ENCODE measurements around the gene RBPMS2. TPM values are rescaled to one million over a fixed set of nuclear protein-coding genes. Genes with fewer than 3 reads are reported as not detected.

The RBPMS2 gene
- total and polyA plus RNA-seq, 5 donors = 380 to 503 (median 390) TPM

DNA sequence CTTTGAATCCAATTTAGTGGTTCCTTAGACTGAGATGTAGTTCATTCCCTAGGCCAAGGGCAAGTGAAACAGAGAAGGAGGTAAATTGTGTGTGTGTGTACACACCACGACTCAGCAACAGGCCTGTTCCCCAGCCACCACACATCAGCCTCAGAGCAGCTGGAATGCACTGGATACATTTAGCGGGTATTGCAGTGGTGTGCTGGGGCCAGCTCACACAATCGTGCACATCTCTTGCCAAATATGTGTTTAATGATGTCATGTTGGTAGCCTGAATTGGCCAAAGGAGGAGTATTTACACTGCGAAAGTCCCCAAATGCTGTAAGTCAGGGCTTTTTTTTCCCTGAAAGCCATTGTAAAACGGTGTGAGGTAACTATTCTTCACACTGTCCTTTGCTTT is 82.3 kb downstream of the RBPMS2 start:
- Histone ChIP-seq H3K27me3 (ENCODE audit: control insufficient read depth, insufficient read depth) (no peaks in the 10 kb centered on the region), H3K9me3 (ENCODE audit: control insufficient read depth, low read length) (no peaks in the 10 kb centered on the region), H3K27ac (ENCODE audit: low read length) (peak overlapping the region; percentile 54), H3K4me3 (ENCODE audit: low read length) (no peak overlapping the region), H3K4me1 (ENCODE audit: control insufficient read depth, insufficient read depth, low read length) (peaks cover 26% of the 10 kb centered on the region)
- ATAC-seq (peak; percentile 71 to 73), DNase-seq (peak; percentile 63 to 81 (median 75))
- intact Hi-C loops (cut with DNase I) = no loop called here
- 22% methylated on average over 5 of the region's 5 CpGs for WGBS

DNA sequence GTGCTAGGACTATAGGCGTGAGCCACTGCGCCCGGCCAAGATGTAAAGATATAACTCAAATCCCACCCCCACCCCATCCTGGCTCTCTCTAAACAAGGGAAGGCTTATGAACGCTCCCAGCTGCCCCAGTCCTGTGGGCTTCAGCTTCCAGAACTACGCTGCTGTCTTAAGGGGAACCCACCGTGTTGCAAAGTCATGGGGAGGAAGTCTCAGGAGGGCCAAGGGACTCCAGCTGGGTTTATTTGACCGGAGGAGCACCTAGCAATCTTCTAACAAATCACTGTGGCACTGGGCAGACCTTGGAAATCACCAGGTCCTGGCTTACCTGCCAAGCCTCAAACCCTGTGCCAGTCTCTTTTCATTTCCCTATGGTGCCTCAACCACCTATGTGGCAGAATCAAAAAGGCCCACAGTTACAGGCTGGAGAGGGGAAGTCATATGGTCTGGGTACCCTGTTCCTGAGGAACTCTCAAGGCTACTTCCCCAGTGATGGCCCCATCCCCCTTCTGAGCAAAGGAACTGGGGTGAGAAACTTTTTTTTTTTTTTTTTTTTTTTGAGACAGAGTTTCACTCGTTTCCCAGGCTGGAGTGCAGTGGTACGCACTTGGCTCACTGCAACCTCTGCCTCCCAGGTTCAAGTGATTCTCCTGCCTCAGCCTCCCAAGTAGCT is 83.4 kb downstream of the RBPMS2 start:
- no peaks in the 10 kb centered on the region for H3K9me3 ChIP-seq (ENCODE audit: control insufficient read depth, low read length)
- peaks cover 22% of the 10 kb centered on the region for H3K4me1 ChIP-seq (ENCODE audit: control insufficient read depth, insufficient read depth, low read length)
- ATAC-seq (peak in 1 of 2 donors; percentile 33), DNase-seq (no peak)
- H3K27me3 ChIP-seq (ENCODE audit: control insufficient read depth, insufficient read depth) = no peaks in the 10 kb centered on the region
- H3K4me3 ChIP-seq (ENCODE audit: low read length) = no peak overlapping the region
- H3K27ac ChIP-seq (ENCODE audit: low read length) = peak overlapping the region; percentile 43
- WGBS = 71% methylated on average over 9 of the region's 9 CpGs
- intact Hi-C loops (cut with DNase I) = no loop called here

DNA sequence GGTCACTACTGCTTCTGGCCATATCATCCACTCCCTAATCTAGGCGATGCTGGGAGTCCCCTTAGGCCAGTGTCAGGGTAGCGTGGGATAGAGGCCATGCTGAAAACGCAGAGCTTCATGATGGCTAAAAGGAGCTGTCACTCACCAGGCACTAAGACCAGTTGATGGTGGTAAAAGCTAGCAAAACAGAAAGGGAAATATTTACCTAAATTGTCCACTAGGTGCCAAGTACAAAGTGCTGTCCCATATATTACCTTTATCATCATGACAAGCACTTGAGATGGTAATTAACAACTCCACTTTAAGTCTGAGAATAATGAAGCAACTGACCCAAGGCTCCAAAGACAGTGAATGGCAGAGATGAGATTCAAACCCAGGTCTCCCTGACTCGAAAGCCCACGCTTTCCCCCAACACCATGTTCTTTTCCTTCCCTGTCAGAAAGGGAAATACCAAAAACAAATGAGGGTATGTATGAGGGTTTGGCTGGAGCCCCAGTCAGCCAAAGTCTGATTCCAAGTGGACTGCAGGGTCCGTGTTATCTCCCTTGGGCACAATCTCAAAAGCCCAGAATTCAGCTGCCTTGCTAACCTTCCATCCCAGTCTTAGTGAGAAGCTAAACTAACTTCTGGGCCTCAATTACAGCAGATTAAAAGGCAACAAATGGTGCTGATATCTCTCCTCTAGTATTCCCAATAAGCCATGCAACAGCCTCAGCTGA is 84.7 kb downstream of the RBPMS2 start:
- no peaks in the 10 kb centered on the region for H3K9me3 ChIP-seq (ENCODE audit: control insufficient read depth, low read length)
- ATAC-seq (peak in 1 of 2 donors; percentile 34), DNase-seq (peak in 1 of 3 donors; percentile 74)
- no peaks in the 10 kb centered on the region for H3K27me3 ChIP-seq (ENCODE audit: control insufficient read depth, insufficient read depth)
- intact Hi-C loops (cut with DNase I) = no loop called here
- 46% methylated on average over 6 of the region's 6 CpGs for whole genome bisulfite sequencing
- H3K27ac ChIP-seq (ENCODE audit: low read length) = peak overlapping the region; percentile 60
- H3K4me1 ChIP-seq (ENCODE audit: control insufficient read depth, insufficient read depth, low read length) = peaks cover 22% of the 10 kb centered on the region
- H3K4me3 ChIP-seq (ENCODE audit: low read length) = no peak overlapping the region

DNA sequence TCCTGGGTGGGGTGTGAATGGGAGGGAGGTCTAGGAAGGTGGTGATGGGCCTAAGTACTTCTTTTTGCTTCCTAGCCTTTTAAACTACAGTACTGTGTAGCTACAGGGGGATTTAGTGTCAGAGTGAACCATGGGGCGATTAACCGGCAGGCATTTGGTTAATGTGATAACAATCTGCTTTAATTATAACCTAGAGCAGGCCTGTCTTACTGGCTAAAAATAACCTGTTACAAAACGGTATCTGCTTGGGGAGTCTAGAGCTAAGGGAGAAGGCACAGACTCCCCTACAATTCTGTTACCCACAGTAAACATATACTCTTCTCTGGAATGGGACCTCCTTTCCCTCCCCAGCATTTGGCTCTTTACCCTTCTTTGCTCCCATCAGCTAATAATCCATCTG is 85.4 kb downstream of the RBPMS2 start:
- no peak for ATAC-seq
- peaks cover 22% of the 10 kb centered on the region for H3K4me1 ChIP-seq (ENCODE audit: control insufficient read depth, insufficient read depth, low read length)
- intact Hi-C loops (cut with DNase I) = no loop called here
- DNase-seq = no peak
- H3K9me3 ChIP-seq (ENCODE audit: control insufficient read depth, low read length) = no peaks in the 10 kb centered on the region
- 53% methylated on average over 3 of the region's 3 CpGs for WGBS
- no peaks in the 10 kb centered on the region for H3K27me3 ChIP-seq (ENCODE audit: control insufficient read depth, insufficient read depth)
- H3K27ac ChIP-seq (ENCODE audit: low read length) = peak overlapping the region; percentile 31
- no peak overlapping the region for H3K4me3 ChIP-seq (ENCODE audit: low read length)

Small RNA genes within 50 kb of the gene (microRNA-seq; reads per million reads assigned to microRNA genes)
- gene MIR1272 = 0 reads per million in 2 donors

Other genes with a start within 250 kb of the RBPMS2 start
- gene PIF1, start 50.1 kb upstream of the RBPMS2 start, total RNA-seq = 1 to 10 TPM in 1 of 4 donors, under 1 TPM in 3; 0.25 to 1.1 (median 0.62) TPM
- gene PIF1, start 50.1 kb upstream of the RBPMS2 start, polyA plus RNA-seq = 0.86 TPM
- gene PLEKHO2, start 66.3 kb upstream of the RBPMS2 start, total RNA-seq = 10 to 100 TPM; 11.6 to 22.3 (median 13.8) TPM
- 11.7 TPM for gene PLEKHO2, start 66.3 kb upstream of the RBPMS2 start, polyA plus RNA-seq
- gene ANKDD1A, start 136.3 kb upstream of the RBPMS2 start, total RNA-seq = 1 to 10 TPM; 3.0 to 6.0 (median 3.8) TPM
- 2.1 TPM for gene ANKDD1A, start 136.3 kb upstream of the RBPMS2 start, polyA plus RNA-seq
- gene SPG21, start 214.3 kb upstream of the RBPMS2 start, total RNA-seq = 10 to 100 TPM; 54.2 to 59.3 (median 56.0) TPM
- 49.8 TPM for gene SPG21, start 214.3 kb upstream of the RBPMS2 start, polyA plus RNA-seq

Data from right cardiac atrium (tissue), 5 donors.